Cardiac septum (tissue), 1 donor: ENCODE data around the gene PPP2R3B. TPM values are rescaled to one million over a fixed set of nuclear protein-coding genes. Genes with fewer than 3 reads are reported as not detected.

ENCODE experiments used
- DNase-seq: peaks from one replicate; pipeline ENCODE4 v3.0.0-alpha.2; 2020; ENCODE audit warnings: low spot score
- intact Hi-C: fragments of 100-400 bp; cut with DNase I; formaldehyde crosslinking; loops from one replicate; pipeline ENCODE4 v1.14.0; 2022
- total RNA-seq: library from RNA; stranded (reverse); fragmentation: NEBNext Ultra II Directional; extraction: Animal tissue kit (Norgen Biotek cat#: 25700); gene quantifications from one replicate; pipeline ENCODE4 v1.2.1, GENCODE V29; 2021
- donor health status: DM: no; HTN: no; CAD: no.

The PPP2R3B gene
- total RNA-seq, 1 donor from 2014 or later = 128 TPM

DNA sequence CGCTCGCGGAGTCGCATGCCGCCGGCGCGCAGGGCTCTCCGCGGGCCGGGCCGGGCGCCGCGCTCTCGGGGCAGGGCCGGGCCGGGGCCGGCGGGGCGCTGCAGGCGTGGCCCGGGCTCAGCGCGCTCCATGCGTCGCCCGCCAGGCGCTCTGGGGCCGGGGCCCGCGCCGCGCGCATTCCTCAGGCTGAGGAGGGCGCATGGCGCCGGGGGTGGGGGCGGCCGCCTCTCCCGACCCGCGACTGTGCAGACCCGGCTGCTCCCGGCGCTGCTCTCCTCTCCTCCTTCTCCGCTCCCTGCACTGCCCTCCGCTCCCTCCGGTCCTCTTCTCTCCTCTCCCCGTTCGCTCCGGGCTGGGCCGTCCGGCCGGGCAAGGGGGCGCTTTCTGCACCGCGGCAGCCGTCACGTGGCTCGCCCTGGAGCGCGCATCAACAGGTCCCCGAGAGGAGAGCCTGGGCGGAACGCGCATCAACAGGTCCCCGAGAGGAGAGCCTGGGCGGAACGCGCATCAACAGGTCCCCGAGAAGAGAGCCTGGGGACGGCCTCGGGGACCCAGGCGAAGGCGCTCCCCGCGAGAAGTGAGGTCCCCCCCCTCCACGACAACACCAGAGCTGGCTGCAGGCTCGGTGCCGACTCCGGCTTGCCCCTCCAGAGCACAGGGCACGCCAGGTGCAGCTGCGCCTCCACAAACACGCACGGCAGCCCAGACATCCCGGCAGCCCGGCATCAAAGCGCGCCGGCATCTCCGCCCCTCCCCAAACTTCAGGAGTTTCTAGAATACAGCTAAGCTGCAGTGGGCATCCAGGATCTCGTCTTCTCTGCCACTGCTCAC is 12.9 kb downstream of the PPP2R3B start:
- intact Hi-C loops = no loop called here
- DNase-seq = no peak

DNA sequence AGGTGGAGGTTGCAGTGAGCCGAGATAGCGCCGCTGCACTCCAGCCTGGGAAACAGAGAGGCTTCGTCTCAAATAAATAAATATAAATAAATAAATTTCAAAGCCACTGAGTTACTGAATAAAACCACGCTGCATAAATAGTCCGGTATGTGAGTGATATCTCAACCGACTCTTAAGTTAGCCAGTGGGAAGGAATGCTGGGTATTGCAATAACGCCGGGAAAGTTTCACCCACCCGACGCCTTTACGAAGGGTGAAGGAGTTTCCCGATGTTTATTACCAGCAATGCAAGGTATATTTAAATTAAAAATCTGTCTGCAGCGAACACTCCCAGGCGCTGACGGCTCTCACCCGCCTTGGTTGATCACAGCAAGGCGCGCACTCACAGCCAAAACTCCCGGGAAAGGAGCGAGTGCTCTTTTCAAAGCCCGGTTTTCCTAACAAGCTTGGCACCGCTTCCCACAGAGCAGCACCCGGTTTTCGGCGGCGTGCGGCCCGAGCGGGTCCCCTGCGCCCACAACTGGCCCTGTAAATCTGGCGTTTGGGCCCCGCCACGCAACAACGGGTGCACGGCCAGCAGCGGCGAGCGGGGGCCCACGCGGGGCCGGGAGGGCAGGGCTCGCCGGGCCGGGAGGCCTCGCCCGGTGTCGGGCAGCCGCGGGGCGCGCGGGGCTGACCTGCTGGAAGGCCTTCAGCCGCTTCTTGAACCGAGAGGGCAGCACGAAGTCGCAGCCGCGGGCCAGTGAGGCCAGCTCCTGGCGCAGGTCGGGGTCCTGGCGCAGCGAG is 13.7 kb downstream of the PPP2R3B start:
- intact Hi-C loops = no loop called here
- DNase-seq = no peak

DNA sequence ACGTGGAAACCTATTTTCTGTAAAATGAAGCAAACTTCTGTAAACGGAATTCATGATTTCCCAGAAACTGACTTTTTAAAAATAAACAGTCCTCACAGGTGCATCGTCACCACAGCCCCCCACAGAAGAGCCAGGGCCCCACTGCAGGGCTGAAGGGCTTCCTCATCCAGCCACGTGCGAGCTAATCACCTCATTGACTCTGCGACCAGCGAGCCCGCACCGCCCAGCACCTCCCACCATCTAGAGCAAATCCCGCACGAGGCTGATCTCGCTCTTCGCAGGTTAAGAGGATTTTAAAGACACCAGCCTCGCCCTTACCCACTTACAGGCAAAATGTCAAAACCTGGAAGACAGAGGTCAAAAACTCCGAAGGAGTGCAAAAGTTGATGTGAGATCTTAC is 14.8 kb downstream of the PPP2R3B start:
- intact Hi-C loops = no loop called here

DNA sequence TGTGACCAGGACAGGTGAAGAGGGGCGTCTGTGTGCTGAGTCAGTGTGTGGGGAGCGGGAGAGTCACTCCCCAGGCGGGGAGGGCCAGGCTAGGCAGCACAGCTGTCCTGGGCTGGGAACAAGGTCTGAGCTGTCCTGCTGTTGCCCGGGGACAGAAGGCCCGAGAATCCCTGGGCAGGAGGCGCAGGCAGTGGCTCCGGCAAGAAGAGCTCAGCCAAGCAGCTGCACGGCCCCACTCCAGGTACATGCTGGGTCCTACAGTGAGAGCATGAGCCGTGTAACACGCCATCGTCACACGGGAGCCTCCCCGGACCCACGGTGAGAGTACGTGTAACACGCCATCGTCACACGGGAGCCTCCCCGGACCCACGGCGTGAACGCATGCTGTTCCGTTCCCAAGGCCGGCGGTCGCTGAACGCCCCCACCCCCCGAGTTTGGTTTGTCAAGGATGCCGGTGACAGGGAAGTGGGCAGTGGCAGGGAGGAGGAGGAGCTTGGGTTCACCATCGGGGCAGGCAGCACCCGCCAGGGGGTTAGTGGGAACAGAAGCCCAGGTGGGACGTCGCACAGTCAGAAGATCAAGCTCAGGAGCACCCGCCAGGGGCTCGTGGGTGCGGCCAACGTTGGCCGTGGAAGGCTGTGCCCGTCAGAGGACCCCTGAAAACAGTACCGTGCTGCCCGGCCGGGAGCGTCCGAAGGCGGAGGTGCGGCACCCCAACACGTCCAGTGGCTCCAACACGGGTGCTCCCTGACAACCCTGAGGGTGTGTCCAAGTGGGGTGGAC is 15.6 kb downstream of the PPP2R3B start:
- no peak for DNase-seq
- intact Hi-C loops = no loop called here

More for the DNA sequence above, 14.8 kb downstream of the PPP2R3B start:
- no peak for DNase-seq

DNA sequence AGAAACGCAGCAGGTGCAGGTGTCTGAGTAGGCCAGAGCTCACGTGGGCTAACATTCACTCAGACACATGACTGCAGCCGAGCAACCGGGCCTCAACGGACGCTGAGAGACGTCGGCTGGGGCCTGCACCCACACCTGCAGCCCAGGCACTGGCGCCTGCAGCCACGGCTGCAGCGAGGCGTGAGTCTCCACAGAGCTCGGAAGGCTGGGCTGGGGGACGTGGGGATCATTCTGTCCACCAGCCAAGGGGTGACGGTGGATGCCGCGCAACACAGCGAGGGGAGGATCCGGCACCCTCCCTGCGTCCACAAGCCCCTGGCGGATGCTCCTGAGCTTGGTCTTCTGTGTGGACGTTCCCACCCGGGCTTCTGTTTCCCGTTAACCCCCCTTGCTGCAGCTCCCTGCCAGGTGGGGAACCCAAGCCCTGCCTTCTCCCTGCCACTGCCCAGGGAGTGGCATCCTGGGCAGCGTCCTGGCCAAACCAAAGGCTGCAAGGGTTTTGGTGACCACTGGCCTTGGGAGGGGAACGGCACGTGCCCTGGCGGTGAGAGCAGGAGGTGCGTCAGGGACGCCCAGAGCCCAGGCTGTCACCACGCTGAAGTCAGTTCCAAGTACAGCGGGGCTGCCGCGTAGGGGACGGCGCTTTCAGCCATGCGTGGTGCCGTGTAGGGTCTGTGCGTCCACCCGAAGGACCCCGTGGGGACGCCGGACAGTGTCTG is 16.3 kb downstream of the PPP2R3B start:
- intact Hi-C loops = no loop called here
- DNase-seq = no peak

DNA sequence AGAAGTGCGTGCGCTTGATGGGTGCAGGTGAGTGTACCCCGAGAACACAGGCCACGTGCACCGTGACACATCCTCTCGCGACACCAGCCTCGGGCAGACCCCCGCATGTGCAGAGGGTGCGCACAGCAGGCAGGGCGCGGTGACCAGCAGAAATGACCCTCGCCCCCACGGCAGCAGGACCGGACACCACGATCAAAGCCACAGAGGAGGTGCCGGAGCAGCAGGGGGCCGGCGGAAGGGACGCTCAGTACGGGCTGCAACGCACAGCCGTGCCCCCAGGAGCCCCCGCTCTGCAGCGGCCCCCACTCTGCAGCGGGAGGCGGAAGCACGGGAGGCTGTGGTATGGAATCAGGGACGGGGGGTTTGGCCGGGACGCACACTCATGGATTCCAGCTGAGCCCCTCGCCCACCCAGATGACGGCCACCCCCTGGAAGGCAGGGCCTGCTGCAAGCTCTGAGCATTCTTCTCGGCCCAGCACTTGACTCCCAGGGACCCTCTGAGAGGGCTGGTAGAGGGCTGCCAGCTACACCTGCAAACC is 17.1 kb downstream of the PPP2R3B start:
- intact Hi-C loops = no loop called here
- DNase-seq = no peak

DNA sequence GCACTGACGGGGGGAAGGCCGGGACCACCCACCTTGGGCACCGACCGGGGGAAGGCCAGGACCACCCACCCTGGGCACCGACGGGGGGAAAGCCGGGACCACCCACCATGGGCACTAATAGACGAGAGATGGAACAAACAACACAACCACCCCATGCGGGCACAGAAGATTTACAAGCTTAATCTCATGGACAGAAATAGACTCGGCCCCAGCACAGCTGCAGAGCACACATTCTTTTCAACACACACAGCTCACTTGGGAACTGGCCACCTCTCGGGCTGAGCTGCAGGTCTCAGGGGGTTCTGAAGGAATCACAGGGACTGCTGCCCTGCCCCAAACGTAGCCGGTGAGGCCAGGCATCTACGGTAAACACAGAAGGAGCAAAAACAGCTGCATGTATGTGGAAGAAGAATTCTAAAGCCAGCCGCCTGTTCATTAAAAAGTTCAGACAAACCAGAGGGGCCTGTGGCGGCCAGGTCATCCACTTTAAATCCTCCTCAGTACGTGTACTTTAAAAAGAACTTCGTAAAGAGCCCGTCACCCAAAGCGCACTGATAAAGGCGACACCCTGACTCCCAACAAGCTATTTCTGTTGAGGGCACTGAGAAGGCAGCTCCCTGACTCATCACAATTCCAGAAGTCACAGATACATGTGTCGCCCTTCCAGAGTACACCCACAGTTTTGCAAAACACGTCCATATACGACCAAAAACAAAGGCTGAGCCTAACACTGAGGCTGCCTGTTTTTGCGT is 17.7 kb downstream of the PPP2R3B start:
- intact Hi-C loops = no loop called here
- no peak for DNase-seq

DNA sequence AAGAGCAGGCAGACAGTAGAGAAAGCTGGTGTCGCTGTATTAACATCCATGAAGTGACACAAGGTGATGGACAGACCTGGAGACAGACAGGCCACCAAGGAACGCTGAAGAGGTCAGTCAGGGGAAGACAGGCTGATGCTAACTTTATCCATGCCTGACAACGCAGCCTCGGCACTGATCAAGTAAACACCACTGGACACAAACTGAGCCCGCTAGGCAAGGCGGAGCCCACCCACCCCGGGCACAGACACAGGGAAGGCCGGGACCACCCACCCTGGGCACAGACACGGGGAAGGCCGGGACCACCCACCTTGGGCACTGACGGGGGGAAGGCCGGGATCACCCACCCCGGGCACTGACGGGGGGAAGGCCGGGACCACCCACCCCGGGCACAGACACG is 18.8 kb downstream of the PPP2R3B start:
- DNase-seq = no peak
- intact Hi-C loops = no loop called here

DNA sequence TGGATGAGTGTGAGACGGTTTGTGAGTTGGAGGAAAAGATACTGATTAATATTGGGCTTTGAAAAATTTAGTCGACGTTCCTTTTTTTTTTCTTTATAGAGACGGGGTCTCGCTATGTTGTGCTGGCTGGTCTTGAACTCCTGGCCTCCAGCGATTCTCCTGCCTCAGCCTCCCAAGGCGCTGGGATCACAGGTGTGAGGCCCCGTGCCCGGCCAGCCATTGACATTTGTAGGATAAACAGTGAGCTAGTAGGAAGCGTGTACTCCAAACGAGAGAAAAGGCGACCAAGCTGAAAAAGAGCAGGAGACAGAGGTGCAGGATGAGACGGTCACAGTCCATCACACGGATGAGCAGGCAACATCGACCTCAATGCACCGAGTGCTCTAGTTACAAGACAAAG is 19.4 kb downstream of the PPP2R3B start:
- no peak for DNase-seq
- intact Hi-C loops = no loop called here

DNA sequence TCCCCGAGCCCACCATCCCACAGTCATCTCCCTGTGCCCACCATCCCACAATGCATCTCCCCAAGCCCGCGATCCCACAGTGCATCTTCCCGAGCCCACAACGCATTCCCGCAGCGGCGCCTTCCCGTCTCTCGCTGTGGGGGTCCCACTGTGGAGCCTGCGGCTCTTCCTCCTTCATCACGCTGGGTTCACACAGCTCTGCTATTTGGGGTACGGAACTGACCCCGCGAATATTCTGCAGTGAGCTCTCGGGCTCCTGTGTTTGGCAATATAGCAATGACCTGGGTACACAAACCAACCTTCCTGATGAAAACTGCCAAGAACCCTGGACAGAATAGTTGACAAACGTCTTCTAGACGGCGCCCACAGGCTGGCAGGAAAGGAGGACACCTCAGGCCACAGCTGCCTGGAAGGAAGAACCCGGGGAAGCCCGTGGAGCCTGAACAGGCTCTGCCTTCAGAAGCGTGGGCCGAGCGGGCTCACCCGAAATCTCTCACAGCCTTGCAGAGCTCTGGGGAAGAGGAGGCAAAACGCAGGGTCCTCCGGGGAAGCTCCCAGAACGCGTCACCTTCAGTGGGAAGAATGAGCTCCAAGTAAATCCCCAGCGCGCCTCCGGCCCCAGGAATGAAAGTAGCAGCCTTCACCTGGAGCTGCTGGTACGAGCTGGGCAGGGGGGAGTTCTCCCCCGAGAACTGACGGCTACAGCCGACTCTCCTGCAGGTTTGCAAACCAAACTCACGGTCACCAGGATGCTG is 22.9 kb downstream of the PPP2R3B start:
- intact Hi-C loops = no loop called here
- no peak for DNase-seq

DNA sequence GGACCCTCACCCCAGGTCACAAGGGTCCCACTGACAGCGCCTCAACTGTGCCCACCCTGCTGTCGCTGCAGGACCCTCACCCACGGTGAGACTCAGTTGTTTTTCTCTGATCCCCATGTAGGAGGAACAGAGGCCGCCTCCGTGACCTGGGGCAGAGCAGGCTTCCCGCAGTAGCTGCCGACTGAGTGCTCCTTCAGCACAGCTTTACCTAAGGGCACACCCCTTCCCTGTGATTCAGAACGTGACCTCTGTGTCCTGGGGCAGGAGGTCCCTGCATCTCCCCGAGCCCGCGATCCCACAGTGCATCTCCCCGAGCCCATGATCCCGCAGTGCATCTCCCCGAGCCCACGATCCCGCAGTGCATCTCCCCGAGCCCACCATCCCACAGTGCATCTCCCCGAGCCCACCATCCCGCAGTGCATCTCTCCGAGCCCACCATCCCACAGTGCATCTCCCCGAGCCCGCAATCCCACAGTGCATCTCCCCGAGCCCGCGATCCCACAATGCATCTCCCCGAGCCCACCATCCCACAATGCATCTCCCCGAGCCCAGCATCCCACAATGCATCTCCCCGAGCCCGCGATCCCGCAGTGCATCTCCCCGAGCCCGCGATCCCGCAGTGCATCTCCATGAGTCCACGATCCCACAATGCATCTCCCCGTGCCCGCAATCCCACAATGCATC is 23.6 kb downstream of the PPP2R3B start:
- intact Hi-C loops = no loop called here

DNA sequence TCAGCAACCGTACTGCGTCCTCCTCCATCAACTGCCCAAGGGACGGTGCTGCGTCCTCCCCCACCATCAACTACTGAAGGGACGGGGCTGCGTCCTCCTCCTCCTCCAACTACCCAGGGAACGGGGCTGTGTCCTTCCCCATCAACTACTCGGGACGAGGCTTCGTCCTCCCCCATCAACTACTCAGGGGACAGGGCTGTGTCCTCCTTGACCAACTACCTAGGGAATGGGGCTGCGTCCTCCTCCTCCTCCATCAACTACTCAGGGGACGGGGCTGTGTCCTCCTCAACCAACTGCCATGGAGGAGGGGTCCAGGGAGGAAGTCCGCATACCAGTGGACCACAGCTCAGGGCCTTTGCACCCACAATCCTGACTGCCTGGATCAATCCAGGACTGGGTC is 24.4 kb downstream of the PPP2R3B start:
- DNase-seq = no peak
- intact Hi-C loops = no loop called here

More for the DNA sequence above, 23.6 kb downstream of the PPP2R3B start:
- no peak for DNase-seq

DNA sequence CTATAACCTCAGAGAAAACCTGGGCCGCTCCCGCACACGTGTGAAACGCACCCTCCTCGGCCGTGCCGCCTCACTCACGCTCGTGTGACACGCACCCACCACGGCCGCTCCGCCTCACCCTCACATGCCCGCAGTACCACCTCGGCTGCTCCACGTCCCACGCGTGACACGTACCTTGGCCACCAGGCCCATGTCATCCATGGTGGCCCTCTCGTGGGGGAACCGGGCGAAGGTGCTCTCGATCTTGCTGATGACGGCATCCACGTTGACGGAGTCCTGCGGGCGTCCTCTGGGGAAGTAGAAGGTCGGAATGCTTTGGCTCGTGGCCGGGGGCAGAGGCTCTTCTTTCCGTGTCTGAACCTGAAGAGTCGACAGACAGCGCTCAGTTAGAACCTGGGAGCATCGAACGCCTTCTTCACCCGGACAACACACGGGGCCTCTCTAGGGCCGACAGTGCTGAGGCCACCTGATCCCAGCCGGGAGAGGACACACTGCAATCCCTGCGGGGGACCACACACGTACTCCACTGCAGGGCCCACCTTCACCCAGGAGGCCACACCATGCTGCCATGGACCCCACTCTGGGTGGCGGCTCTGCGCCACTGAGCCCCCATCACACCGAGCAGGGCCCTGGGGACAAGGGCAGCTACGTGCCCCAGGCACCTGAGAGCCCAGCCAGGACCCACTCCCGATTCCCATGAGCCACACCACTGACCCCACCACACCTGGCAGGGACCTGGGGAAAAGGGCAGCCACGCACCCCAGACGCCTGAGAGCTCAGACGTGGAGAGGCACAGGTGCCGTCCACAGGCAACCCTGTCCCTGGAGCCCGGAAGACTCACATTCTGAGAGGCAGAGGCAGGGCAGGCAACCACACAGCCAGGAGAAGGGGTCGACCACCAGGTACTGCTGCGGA is 25.2 kb downstream of the PPP2R3B start:
- DNase-seq = no peak
- intact Hi-C loops = no loop called here

DNA sequence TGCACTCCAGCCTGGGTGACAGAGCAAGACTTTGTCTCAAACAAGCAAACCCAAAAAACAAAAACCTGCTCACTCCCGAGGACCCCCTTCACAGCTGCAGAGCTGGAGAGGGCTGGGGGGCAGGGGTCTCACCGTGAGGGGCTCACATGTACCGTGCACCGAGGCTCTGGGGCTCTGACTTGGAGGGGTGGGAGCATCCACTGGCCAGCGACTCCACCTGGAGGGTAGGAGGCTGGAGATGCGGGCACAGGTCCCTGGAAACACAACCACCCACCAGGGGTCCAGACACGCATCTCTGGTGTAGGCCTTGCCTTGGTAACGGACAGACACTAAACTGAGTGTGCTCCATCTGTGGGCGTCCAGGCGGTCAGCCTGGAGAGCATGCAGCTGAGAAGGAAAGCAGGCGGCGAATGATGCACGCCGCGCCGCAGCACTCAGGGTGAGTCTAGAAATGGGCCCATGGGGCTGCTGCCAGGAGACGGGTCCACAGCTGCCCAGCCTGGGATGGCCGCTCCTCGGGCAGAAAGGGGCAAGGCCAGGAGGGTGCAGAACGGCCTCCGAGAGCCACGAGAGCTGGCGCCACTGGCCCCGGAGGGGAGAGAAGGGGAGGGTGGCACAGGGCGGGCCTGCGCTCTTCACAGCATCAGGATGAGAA is 26.1 kb downstream of the PPP2R3B start:
- intact Hi-C loops = no loop called here
- DNase-seq = no peak

DNA sequence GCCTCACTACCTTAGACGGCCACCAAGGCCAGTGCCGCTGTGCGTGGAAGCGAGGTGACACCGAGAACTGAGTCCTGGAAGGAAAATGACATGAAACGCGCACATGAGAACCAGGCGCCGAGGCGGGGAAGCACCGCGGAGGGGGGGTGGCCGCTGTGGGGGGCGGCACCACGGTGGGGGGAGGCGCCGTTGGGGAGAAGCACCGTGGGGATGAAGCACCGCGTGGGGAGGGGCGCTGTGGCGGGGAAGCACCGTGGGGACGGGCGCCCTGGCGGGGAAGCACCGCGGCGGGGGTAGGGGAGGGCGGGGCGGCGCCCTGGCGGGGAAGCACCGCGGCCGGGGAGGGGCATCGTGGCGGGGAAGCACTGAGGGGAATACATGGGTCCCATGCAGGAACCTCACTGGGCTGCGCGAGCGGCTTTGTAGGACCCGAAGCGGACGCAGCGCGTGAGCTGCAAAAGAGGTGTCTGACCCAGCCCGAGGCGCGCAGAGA is 28.0 kb downstream of the PPP2R3B start:
- intact Hi-C loops = no loop called here
- no peak for DNase-seq
